CD14-positive monocyte (primary cell): ENCODE data around the gene GRIP1. TPM values are rescaled to one million over a fixed set of nuclear protein-coding genes. Genes with fewer than 3 reads are reported as not detected.

Source experiments
- DNase-seq, 3 donors: peaks; one replicate each; pipeline ENCODE4 v3.0.0-alpha.2; 2011 to 2022
- H2AFZ ChIP-seq: 2 replicates; pipeline ENCODE4 v1.6.0; 2012; ENCODE audit warnings: mild to moderate bottlenecking, low read depth, low read length, inconsistent platforms; ENCODE audit not compliant: insufficient read depth, poor library complexity, severe bottlenecking
- H3K27ac ChIP-seq, 2 donors: 1 replicate in 1 of 2; 2 replicates in 1 of 2; pipeline ENCODE4 v1.5.1; 2012 to 2013; ENCODE audit warnings: low read length in 2 of 2, control low read depth in 1 of 2, inconsistent platforms in 1 of 2, low read depth in 1 of 2, mild to moderate bottlenecking in 1 of 2
- H3K27me3 ChIP-seq, 2 donors: one replicate each; pipeline versions ENCODE4 v1.6.0 to v1.6.1; 2011 to 2013; ENCODE audit warnings: low read length in 2 of 2; ENCODE audit not compliant: control insufficient read depth in 2 of 2, insufficient read depth in 2 of 2
- H3K36me3 ChIP-seq, 2 donors: replicated peaks in 1 of 2; 1 replicate in 1 of 2; 2 replicates in 1 of 2; pipeline versions ENCODE4 v1.5.1 to v1.6.1; 2012 to 2013; ENCODE audit warnings: low read length in 2 of 2, control low read depth in 1 of 2, inconsistent platforms in 1 of 2, mild to moderate bottlenecking in 1 of 2; ENCODE audit not compliant: insufficient read depth in 2 of 2, control insufficient read depth in 1 of 2
- H3K4me1 ChIP-seq, 2 donors: 1 replicate in 1 of 2; 2 replicates in 1 of 2; pipeline versions ENCODE4 v1.5.1 to v1.6.1; 2012 to 2013; ENCODE audit warnings: low read length in 2 of 2, control low read depth in 1 of 2, inconsistent platforms in 1 of 2, mild to moderate bottlenecking in 1 of 2, moderate library complexity in 1 of 2; ENCODE audit not compliant: insufficient read depth in 2 of 2, control insufficient read depth in 1 of 2
- H3K4me2 ChIP-seq: replicated peaks from 2 replicates; pipeline ENCODE3; 2012; ENCODE audit warnings: low read length, moderate library complexity, mild to moderate bottlenecking; ENCODE audit not compliant: poor library complexity, severe bottlenecking; ENCODE audit errors: extremely low read depth
- H3K4me3 ChIP-seq, 3 experiments: fragments of 200-600 bp in 1 of 3; sonication (generic) in 1 of 3; replicated peaks in 1 of 3; 1 replicate in 2 of 3; 2 replicates in 1 of 3; pipeline ENCODE4 v1.5.1; 2011 to 2013; ENCODE audit warnings: low read length in 3 of 3, mild to moderate bottlenecking in 3 of 3, control low read depth in 2 of 3, low read depth in 2 of 3, inconsistent platforms in 1 of 3, moderate library complexity in 1 of 3
- H3K79me2 ChIP-seq: 2 replicates; pipeline ENCODE4 v1.6.0; 2012; ENCODE audit warnings: mild to moderate bottlenecking, control low read depth, inconsistent platforms, low read length, moderate library complexity; ENCODE audit not compliant: insufficient read depth
- H3K9ac ChIP-seq: 2 replicates; pipeline ENCODE4 v1.6.0; 2017; ENCODE audit warnings: low read length, mild to moderate bottlenecking; ENCODE audit not compliant: insufficient read depth, poor library complexity, severe bottlenecking
- H3K9me3 ChIP-seq, 2 donors: replicated peaks in 1 of 2; 1 replicate in 1 of 2; 2 replicates in 1 of 2; pipeline versions ENCODE4 v1.5.1 to v1.6.1; 2012 to 2013; ENCODE audit warnings: low read length in 2 of 2, control low read depth in 1 of 2; ENCODE audit not compliant: control insufficient read depth in 1 of 2, insufficient read depth in 1 of 2
- H4K20me1 ChIP-seq: 2 replicates; pipeline ENCODE4 v1.6.0; 2012; ENCODE audit warnings: mild to moderate bottlenecking, low read length, control low read depth, moderate library complexity; ENCODE audit not compliant: insufficient read depth
- H3K27ac Mint-ChIP-seq, 7 donors: one replicate each; pipeline ENCODE4 v1.8.0; 2020; ENCODE audit warnings: mild to moderate bottlenecking in 7 of 7, mixed read lengths in 7 of 7, moderate library complexity in 6 of 7, inconsistent platforms in 2 of 7
- H3K27me3 Mint-ChIP-seq, 3 donors: one replicate each; pipeline ENCODE4 v1.8.0; 2021 to 2022; ENCODE audit warnings: low read depth in 3 of 3, mild to moderate bottlenecking in 3 of 3, mixed read lengths in 3 of 3, moderate library complexity in 3 of 3, inconsistent platforms in 1 of 3
- H3K36me3 Mint-ChIP-seq, 2 donors: one replicate each; pipeline ENCODE4 v1.8.0; 2020; ENCODE audit warnings: mixed read lengths in 2 of 2, inconsistent platforms in 1 of 2, mild to moderate bottlenecking in 1 of 2
- H3K4me1 Mint-ChIP-seq: one replicate; pipeline ENCODE4 v1.8.0; 2020; ENCODE audit warnings: mild to moderate bottlenecking, mixed read lengths
- H3K4me3 Mint-ChIP-seq, 2 donors: one replicate each; pipeline ENCODE4 v1.8.0; 2020; ENCODE audit warnings: mild to moderate bottlenecking in 2 of 2, mixed read lengths in 2 of 2, moderate library complexity in 1 of 2
- H3K9me3 Mint-ChIP-seq, 7 donors: one replicate each; pipeline ENCODE4 v1.8.0; 2020 to 2022; ENCODE audit warnings: mixed read lengths in 7 of 7, mild to moderate bottlenecking in 6 of 7, moderate library complexity in 6 of 7, inconsistent platforms in 2 of 7
- WGBS: methylation state at CpG from one replicate; pipeline ENCODE4 v1.1.5; 2013; ENCODE audit warnings: missing lambda C conversion rate; ENCODE audit not compliant: insufficient coverage; 5-methylcytosine and 5-hydroxymethylcytosine counted together
- intact Hi-C, 2 donors: fragments of 100-400 bp; cut with micrococcal nuclease; formaldehyde crosslinking; loops; one replicate each; pipeline versions ENCODE4 v1.15.0 to v1.15.1; 2023
- polyA plus RNA-seq, 3 donors: library from polyadenylated mRNA; depleted of rRNA in 1 of 3; unstranded in 2 of 3; stranded (reverse) in 1 of 3; fragments of 300-500 nt in 2 of 3; fragments of >200 nt in 1 of 3; fragmentation: Illumina TruSeq in 2 of 3; gene quantifications; 1 replicate in 2 of 3; 2 replicates in 1 of 3; pipeline ENCODE4 v1.2.3, GENCODE V29; 2012 to 2021
- TF ChIP-seq, protein P1 (sequence below): fragments of 200-600 bp; IDR thresholded peaks from one replicate; pipeline ENCODE4 v1.8.0; 2022; ENCODE audit warnings: antibody characterized with exemption, mild to moderate bottlenecking

Gene GRIP1
- polyA plus RNA-seq, 3 donors: 0.21 TPM; not detected in 2

DNA sequence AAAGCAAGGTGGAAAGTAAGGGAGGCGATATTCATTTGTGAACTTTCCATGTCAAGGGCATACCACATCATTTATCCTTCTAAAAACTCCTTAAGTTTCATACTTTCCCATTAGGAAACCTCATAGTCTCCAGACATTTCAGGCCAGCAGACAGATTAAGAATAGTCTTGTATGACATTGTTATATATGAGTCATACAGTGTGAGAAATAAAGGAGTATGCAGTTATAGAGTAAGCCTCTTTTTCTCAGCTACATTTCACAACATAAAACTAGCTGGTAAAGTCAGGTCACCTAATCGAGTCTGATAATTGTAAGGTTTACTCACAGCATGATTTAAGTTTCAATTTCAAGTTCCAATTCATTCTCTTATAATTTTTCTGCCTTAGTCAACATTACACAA, 164.3 kb downstream of the GRIP1 start:
- Histone ChIP-seq H4K20me1 (no peaks in the 10 kb centered on the region), H3K4me2 (no peak overlapping the region), H3K79me2 (no peaks in the 10 kb centered on the region), H3K9me3 (no peaks in the 10 kb centered on the region), H2AFZ (no peak overlapping the region), H3K9ac (no peak overlapping the region), H3K36me3 (no peaks in the 10 kb centered on the region), H3K27ac (no peak overlapping the region), H3K27me3 (no peaks in the 10 kb centered on the region), H3K4me1 (no peaks in the 10 kb centered on the region), H3K4me3 (no peak overlapping the region)
- WGBS: no CpG with 5 or more reads among the region's 2 CpGs
- Mint-ChIP-seq H3K4me1 (no peaks in the 10 kb centered on the region), H3K27ac (no peak overlapping the region), H3K36me3 (no peaks in the 10 kb centered on the region), H3K4me3 (no peak overlapping the region), H3K9me3 (peaks cover 0 to 4% (median 2%) of the 10 kb centered on the region in 7 donors), H3K27me3 (no peaks in the 10 kb centered on the region)
- intact Hi-C loops: no loop called here
- TF ChIP-seq, protein P1, sequence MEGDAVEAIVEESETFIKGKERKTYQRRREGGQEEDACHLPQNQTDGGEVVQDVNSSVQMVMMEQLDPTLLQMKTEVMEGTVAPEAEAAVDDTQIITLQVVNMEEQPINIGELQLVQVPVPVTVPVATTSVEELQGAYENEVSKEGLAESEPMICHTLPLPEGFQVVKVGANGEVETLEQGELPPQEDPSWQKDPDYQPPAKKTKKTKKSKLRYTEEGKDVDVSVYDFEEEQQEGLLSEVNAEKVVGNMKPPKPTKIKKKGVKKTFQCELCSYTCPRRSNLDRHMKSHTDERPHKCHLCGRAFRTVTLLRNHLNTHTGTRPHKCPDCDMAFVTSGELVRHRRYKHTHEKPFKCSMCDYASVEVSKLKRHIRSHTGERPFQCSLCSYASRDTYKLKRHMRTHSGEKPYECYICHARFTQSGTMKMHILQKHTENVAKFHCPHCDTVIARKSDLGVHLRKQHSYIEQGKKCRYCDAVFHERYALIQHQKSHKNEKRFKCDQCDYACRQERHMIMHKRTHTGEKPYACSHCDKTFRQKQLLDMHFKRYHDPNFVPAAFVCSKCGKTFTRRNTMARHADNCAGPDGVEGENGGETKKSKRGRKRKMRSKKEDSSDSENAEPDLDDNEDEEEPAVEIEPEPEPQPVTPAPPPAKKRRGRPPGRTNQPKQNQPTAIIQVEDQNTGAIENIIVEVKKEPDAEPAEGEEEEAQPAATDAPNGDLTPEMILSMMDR: no peak
- DNase-seq: no peak

DNA sequence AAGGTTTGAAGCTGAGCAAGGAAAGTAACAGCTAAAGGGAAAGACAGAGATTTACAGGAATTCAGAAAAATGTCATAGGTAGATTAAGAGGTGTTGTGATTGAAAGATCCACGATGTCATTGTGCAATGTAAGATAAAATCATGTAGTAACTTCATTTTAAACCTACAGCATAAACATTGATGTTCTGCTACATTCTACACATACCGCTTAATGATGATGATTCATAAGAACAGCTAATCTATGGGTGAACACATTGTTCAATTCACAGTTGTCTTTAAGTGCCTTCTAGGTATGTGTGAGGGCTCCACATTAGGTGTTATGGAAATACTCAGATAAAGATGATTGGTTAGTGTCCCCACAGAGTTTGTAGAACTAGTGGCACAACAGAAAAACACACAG, 170.9 kb downstream of the GRIP1 start:
- no CpG with 5 or more reads among the region's 2 CpGs for WGBS
- TF ChIP-seq, protein P1: no peak
- no peaks in the 10 kb centered on the region for H3K36me3 ChIP-seq
- no peak for DNase-seq
- H3K79me2 ChIP-seq: no peaks in the 10 kb centered on the region
- Mint-ChIP-seq H3K4me3 (no peak overlapping the region), H3K9me3 (peaks cover 0 to 5% (median 2%) of the 10 kb centered on the region in 7 donors), H3K27me3 (no peaks in the 10 kb centered on the region), H3K36me3 (no peaks in the 10 kb centered on the region), H3K27ac (no peak overlapping the region), H3K4me1 (no peaks in the 10 kb centered on the region)
- no peaks in the 10 kb centered on the region for H3K27me3 ChIP-seq
- H3K4me3 ChIP-seq: no peak overlapping the region
- no peak overlapping the region for H3K4me2 ChIP-seq
- H2AFZ ChIP-seq: no peak overlapping the region
- no peak overlapping the region for H3K27ac ChIP-seq
- H3K9me3 ChIP-seq: no peaks in the 10 kb centered on the region
- no peaks in the 10 kb centered on the region for H3K4me1 ChIP-seq
- intact Hi-C loops: no loop called here
- no peaks in the 10 kb centered on the region for H4K20me1 ChIP-seq
- H3K9ac ChIP-seq: no peak overlapping the region
